ENCODE measurements around the gene PPP4C.

DNA sequence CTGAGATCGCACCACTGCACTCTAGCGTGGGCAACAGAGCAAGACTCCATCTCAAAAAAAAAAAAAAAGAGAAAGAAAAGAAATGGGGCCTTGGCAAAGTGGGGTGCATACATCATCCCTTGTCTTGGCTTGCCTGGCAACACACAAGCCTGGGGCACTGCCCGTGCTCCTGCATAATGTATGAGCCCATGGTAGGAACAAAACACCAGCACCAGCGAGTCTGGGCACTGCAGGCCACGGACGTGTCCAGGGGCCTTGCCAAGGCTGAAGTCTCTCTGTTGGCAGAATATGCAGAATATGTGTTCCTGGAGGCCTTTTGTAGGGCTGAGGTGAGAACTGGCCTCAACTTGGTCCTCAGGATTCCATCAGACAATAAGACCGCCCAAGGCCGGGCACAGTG is 25.9 kb upstream of the PPP4C start:
- TF ChIP-seq, protein P1, sequence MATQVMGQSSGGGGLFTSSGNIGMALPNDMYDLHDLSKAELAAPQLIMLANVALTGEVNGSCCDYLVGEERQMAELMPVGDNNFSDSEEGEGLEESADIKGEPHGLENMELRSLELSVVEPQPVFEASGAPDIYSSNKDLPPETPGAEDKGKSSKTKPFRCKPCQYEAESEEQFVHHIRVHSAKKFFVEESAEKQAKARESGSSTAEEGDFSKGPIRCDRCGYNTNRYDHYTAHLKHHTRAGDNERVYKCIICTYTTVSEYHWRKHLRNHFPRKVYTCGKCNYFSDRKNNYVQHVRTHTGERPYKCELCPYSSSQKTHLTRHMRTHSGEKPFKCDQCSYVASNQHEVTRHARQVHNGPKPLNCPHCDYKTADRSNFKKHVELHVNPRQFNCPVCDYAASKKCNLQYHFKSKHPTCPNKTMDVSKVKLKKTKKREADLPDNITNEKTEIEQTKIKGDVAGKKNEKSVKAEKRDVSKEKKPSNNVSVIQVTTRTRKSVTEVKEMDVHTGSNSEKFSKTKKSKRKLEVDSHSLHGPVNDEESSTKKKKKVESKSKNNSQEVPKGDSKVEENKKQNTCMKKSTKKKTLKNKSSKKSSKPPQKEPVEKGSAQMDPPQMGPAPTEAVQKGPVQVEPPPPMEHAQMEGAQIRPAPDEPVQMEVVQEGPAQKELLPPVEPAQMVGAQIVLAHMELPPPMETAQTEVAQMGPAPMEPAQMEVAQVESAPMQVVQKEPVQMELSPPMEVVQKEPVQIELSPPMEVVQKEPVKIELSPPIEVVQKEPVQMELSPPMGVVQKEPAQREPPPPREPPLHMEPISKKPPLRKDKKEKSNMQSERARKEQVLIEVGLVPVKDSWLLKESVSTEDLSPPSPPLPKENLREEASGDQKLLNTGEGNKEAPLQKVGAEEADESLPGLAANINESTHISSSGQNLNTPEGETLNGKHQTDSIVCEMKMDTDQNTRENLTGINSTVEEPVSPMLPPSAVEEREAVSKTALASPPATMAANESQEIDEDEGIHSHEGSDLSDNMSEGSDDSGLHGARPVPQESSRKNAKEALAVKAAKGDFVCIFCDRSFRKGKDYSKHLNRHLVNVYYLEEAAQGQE (IDR thresholded peaks at IDR 0.05; ENCODE audit: borderline replicate concordance), result no peak
- TF ChIP-seq, protein P2, sequence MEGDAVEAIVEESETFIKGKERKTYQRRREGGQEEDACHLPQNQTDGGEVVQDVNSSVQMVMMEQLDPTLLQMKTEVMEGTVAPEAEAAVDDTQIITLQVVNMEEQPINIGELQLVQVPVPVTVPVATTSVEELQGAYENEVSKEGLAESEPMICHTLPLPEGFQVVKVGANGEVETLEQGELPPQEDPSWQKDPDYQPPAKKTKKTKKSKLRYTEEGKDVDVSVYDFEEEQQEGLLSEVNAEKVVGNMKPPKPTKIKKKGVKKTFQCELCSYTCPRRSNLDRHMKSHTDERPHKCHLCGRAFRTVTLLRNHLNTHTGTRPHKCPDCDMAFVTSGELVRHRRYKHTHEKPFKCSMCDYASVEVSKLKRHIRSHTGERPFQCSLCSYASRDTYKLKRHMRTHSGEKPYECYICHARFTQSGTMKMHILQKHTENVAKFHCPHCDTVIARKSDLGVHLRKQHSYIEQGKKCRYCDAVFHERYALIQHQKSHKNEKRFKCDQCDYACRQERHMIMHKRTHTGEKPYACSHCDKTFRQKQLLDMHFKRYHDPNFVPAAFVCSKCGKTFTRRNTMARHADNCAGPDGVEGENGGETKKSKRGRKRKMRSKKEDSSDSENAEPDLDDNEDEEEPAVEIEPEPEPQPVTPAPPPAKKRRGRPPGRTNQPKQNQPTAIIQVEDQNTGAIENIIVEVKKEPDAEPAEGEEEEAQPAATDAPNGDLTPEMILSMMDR (IDR thresholded peaks at IDR 0.05; ENCODE audit: poor library complexity, severe bottlenecking), result no peak

All from neural cell (in vitro differentiated cells).